Measurements from ENCODE around the gene RP9.

The RP9 gene

DNA sequence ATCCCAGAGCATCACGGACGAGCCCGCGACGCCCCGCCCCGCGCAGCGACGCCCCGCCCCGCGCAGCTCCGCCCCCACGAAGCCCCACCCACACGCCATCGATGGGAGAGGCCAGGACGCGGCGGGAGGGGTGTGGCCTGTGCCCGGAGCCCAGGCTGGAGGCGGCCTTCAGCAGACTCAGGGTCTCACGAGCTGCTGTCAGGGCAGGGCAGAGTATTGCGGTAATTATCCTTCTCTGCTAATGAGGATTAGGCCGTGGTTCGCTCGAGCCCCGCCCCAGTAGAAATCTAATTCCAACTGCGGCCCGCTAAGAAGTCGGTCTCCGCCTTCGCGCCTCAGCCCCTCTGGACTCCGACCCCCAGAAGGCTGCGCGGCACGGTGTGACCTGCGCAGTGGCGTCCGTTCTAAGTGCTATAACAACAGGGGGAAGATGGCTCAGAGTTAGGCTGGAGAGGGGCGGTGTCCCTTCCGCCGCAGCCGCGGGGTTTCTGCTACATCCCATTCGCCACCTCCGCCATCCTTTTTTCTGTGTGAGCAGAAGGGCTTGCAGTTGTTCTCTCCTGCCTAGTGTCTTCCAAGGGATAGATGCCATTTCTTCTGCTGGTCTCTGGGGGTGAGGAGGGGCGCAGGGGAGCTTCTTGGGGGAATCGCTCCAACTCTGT, 46.3 kb downstream of the RP9 start:
- H3K9me3 ChIP-seq (ENCODE audit: control insufficient read depth, insufficient read depth, low read depth, low read length) = peaks cover 17% of the 10 kb centered on the region
- no peaks in the 10 kb centered on the region for H3K36me3 ChIP-seq (ENCODE audit: control insufficient read depth, insufficient read depth, low read length)
- H3K27ac ChIP-seq (ENCODE audit: low read depth, low read length) = peak overlapping the region; percentile 52; the same call in 1 of the 2 replicates
- H3K27me3 ChIP-seq (ENCODE audit: control insufficient read depth, insufficient read depth, low read length) = no peaks in the 10 kb centered on the region
- peak overlapping the region; percentile 86 for H3K4me3 ChIP-seq (ENCODE audit: low read depth, low read length)
- H3K4me1 ChIP-seq (ENCODE audit: control insufficient read depth, insufficient read depth, low read length) = peaks cover 6% of the 10 kb centered on the region; the same call in 1 of the 2 replicates
- peak overlapping the region; percentile 95 for H3K9ac ChIP-seq (ENCODE audit: low read length)

DNA sequence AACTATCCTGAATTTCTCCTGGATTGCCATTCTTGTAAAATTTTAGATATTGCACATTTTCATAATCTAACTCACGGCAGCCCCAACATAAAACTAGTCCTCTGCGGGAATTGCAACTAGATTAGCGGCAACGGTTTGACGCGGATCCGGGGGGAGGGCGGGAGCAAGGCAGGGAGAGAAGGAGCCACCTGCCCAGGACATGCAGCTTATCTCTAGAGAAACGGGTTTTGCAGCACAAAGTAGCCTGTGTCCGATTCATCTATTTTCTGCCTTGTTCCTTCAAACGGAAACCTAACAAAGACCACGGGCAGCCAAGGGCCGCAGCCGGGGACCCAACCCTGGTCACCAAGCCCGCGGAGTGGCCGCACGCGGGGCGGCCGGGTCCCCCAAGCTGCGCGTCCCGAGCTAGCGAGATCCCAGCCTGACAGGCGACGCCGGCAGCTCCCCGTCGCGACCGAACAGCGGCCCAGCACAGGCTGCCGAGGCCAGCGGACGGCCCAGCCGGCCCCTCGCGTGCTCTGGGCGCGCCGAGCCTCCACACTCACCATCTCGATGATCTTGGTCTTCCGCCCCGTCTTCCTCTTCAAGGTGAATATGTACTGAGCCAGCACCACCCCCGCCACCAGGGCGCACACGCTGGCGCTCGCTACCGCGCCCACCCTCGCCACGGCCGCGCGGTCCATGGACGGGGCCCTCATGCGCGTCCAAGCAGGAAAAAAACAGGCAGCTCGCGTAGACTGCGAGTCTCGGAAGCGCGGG, 47.0 kb downstream of the RP9 start, which contains the start of gene NT5C3A:
Gene NT5C3A, minus strand, starts transcription at position 754 of the 759 bp plus-strand sequence. Its CDS starts 71 bp downstream, at position 683.
- Histone ChIP-seq H3K9ac (ENCODE audit: low read length) (peak within 1 kb of the TSS; percentile 95), H3K27me3 (ENCODE audit: control insufficient read depth, insufficient read depth, low read length) (no peaks in the 10 kb centered on the region), H3K9me3 (ENCODE audit: control insufficient read depth, insufficient read depth, low read depth, low read length) (peaks cover 17% of the 10 kb centered on the region), H3K27ac (ENCODE audit: low read depth, low read length) (peak within 1 kb of the TSS; percentile 52; the same call in 1 of the 2 replicates), H3K4me3 (ENCODE audit: low read depth, low read length) (peak within 1 kb of the TSS; percentile 86), H3K4me1 (ENCODE audit: control insufficient read depth, insufficient read depth, low read length) (peaks cover 6% of the 10 kb centered on the region; the same call in 1 of the 2 replicates), H3K36me3 (ENCODE audit: control insufficient read depth, insufficient read depth, low read length) (no peaks in the 10 kb centered on the region)

DNA sequence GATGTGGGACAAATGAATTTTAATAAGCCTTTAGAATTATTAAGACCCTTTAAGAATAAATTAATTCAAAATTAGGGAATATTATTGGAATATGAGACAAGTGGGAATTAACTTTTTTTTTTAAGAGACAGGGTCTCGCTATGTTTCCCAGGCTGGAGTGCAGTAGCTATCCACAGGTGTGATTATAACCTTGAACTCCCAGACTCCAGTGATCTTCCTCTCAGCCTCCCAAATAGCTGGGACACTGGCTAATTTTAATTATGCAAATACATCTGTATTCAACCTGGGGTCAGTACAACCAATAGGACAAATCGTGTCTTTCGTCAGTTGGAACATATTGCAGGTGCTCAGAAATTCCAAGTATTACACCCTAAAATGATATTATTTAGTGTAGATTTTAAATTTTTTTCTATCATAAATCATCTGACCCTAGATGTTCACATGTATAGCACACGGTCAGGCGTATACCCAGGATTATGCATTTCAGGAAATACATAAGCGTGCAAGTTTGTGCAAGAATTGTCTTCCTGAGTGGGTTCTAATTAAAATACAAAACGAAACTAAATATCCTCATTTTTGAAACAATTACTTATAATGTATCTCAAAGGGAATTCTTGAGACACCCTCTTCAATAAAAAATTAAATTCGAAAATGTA, 47.8 kb downstream of the RP9 start:
- Histone ChIP-seq H3K27me3 (ENCODE audit: control insufficient read depth, insufficient read depth, low read length) (no peaks in the 10 kb centered on the region), H3K4me3 (ENCODE audit: low read depth, low read length) (peak overlapping the region; percentile 86), H3K9ac (ENCODE audit: low read length) (no peak overlapping the region), H3K27ac (ENCODE audit: low read depth, low read length) (no peak overlapping the region), H3K36me3 (ENCODE audit: control insufficient read depth, insufficient read depth, low read length) (no peaks in the 10 kb centered on the region; the same call in 1 of the 2 replicates), H3K4me1 (ENCODE audit: control insufficient read depth, insufficient read depth, low read length) (peaks cover 6% of the 10 kb centered on the region; the same call in 1 of the 2 replicates), H3K9me3 (ENCODE audit: control insufficient read depth, insufficient read depth, low read depth, low read length) (peaks cover 9% of the 10 kb centered on the region; the same call in 1 of the 2 replicates)

DNA sequence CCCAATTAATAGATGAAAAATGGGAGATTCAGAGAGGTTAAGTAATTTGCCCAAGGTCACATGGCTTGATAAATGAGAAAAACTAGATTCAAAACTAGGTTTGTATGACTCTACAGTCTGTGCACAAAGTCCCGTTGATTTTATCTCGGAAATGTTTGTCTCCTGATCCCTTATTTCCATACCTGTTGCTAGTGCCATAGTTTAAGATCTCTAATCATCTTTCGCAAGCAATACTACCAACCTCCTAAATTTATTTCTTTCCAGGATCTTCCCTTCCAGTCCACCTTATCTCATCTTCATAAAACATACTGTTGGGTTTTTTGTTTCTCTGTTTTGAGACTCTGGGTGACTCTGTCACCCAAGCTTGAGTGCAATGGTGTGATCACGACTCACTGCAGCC, 49.6 kb downstream of the RP9 start:
- no peak overlapping the region for H3K4me3 ChIP-seq (ENCODE audit: low read depth, low read length)
- no peak overlapping the region for H3K27ac ChIP-seq (ENCODE audit: low read depth, low read length)
- H3K4me1 ChIP-seq (ENCODE audit: control insufficient read depth, insufficient read depth, low read length) = peaks cover 6% of the 10 kb centered on the region; the same call in 1 of the 2 replicates
- no peaks in the 10 kb centered on the region; the same call in 1 of the 2 replicates for H3K36me3 ChIP-seq (ENCODE audit: control insufficient read depth, insufficient read depth, low read length)
- no peaks in the 10 kb centered on the region for H3K27me3 ChIP-seq (ENCODE audit: control insufficient read depth, insufficient read depth, low read length)
- H3K9me3 ChIP-seq (ENCODE audit: control insufficient read depth, insufficient read depth, low read depth, low read length) = no peaks in the 10 kb centered on the region
- H3K9ac ChIP-seq (ENCODE audit: low read length) = no peak overlapping the region

DNA sequence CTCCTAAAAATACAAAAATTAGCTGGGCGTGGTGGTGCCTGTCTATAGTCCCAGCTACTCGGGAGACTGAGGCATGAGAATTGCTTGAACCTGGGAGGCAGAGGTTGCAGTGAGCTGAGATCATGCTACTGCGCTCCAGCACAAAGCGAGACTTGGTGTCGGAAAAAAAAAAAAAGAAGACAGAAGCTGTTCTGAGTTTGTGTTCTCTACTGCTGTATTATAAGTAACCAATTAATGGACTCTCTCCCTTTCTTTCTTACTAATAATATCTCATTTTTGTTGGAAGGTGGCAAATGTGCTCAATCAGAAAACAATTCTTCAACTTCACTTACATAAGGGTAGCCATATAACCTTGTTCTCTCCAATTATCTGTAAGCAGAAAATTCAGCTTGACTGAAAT, 54.0 kb downstream of the RP9 start:
- no peak overlapping the region for H3K4me3 ChIP-seq (ENCODE audit: low read depth, low read length)
- H3K4me1 ChIP-seq (ENCODE audit: control insufficient read depth, insufficient read depth, low read length) = no peaks in the 10 kb centered on the region
- no peak overlapping the region for H3K27ac ChIP-seq (ENCODE audit: low read depth, low read length)
- no peaks in the 10 kb centered on the region for H3K9me3 ChIP-seq (ENCODE audit: control insufficient read depth, insufficient read depth, low read depth, low read length)
- H3K9ac ChIP-seq (ENCODE audit: low read length) = no peak overlapping the region
- H3K27me3 ChIP-seq (ENCODE audit: control insufficient read depth, insufficient read depth, low read length) = no peaks in the 10 kb centered on the region
- no peaks in the 10 kb centered on the region; the same call in 1 of the 2 replicates for H3K36me3 ChIP-seq (ENCODE audit: control insufficient read depth, insufficient read depth, low read length)

DNA sequence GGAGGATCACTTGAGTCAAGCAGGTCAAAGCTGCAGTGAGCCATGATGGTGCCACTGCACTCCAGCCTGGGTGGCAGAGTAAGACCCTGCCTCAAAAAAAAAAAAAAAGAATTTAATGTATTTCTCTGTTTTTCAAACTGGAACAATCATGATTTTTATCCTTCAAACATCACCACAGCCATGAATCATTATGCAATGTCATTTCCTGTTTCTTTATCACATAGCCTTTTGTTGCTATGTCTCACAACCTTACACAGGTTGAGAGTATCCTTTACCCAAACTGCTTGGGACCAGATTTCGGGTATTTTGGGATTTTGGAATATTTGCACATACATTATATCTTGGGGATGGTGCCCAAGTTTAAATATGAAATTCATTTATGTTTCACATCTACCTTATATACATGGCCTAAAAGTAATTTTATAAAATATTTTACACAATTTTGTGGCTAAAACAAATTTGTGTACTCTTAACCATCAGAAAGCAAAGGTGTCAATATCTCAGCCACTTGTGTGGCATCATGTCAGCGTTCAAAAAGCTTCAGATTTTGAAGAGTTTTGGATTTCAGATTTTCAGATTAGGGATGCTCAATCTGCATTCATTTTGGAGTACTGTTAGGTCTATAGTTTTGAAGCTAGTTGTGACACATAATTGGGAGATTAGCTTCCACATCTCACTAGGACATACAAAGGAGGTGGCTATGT, 54.8 kb downstream of the RP9 start:
- Histone ChIP-seq H3K27ac (ENCODE audit: low read depth, low read length) (no peak overlapping the region), H3K4me1 (ENCODE audit: control insufficient read depth, insufficient read depth, low read length) (no peaks in the 10 kb centered on the region), H3K36me3 (ENCODE audit: control insufficient read depth, insufficient read depth, low read length) (no peaks in the 10 kb centered on the region; the same call in 1 of the 2 replicates), H3K27me3 (ENCODE audit: control insufficient read depth, insufficient read depth, low read length) (no peaks in the 10 kb centered on the region), H3K4me3 (ENCODE audit: low read depth, low read length) (no peak overlapping the region), H3K9me3 (ENCODE audit: control insufficient read depth, insufficient read depth, low read depth, low read length) (no peaks in the 10 kb centered on the region), H3K9ac (ENCODE audit: low read length) (no peak overlapping the region)

DNA sequence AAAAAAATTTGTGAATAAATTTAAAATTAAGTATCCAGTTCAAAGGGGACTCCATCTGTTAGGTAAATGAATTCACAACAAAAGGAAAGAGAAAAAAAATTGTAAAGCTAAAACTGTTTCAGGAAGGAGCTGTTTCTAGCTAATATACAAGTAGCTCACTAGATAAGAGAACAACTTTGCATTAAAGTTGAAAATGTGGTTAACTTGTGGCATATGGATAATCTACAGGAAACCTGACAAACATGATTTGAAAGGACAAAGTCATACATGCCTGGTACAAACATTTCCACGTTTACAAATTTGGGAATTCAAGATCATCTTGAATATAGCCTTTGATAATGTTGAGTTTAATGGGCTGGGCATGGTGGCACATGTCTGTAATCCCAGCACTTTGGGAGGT, 55.5 kb downstream of the RP9 start:
- Histone ChIP-seq H3K4me1 (ENCODE audit: control insufficient read depth, insufficient read depth, low read length) (no peaks in the 10 kb centered on the region), H3K9ac (ENCODE audit: low read length) (no peak overlapping the region), H3K36me3 (ENCODE audit: control insufficient read depth, insufficient read depth, low read length) (no peaks in the 10 kb centered on the region; the same call in 1 of the 2 replicates), H3K9me3 (ENCODE audit: control insufficient read depth, insufficient read depth, low read depth, low read length) (no peaks in the 10 kb centered on the region), H3K27me3 (ENCODE audit: control insufficient read depth, insufficient read depth, low read length) (no peaks in the 10 kb centered on the region), H3K27ac (ENCODE audit: low read depth, low read length) (no peak overlapping the region), H3K4me3 (ENCODE audit: low read depth, low read length) (no peak overlapping the region)

DNA sequence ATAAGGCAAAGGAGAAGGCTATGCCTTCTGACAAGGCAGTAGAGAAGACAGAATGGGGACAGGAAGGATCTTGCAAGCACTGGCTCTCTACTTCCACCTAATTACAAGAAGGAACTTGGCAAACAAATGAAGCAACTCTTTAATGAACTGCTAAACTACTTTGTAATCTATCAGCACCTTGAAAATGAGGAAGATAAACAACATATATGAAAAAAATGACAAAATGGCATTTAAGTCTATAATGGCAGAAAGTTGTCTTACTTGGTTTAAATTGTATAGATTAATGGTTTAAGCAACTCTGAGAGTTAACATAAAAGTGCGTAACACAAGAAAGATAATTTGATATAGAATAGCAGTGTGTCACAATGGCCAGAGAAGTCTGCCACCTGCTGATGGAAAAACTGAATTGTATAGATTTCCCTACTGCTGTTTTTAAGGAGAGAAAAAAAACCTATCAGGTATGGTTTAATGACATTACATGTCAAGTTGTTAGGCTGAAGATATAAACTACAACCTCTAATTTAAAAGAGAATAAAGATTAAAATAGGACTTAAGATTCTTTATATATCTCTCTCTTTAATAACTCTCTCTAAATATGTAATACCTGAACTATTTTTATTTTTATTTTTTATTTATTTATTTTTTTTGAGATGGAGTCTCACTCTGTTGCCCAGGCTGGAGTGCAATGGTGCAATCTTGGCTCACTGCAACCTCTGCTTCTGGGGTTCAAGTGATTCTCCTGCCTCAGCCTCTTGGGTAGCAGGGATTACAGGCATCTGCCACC, 58.5 kb downstream of the RP9 start:
- no peak overlapping the region for H3K9ac ChIP-seq (ENCODE audit: low read length)
- no peaks in the 10 kb centered on the region for H3K36me3 ChIP-seq (ENCODE audit: control insufficient read depth, insufficient read depth, low read length)
- no peaks in the 10 kb centered on the region for H3K9me3 ChIP-seq (ENCODE audit: control insufficient read depth, insufficient read depth, low read depth, low read length)
- no peak overlapping the region for H3K4me3 ChIP-seq (ENCODE audit: low read depth, low read length)
- H3K4me1 ChIP-seq (ENCODE audit: control insufficient read depth, insufficient read depth, low read length) = no peaks in the 10 kb centered on the region
- no peaks in the 10 kb centered on the region for H3K27me3 ChIP-seq (ENCODE audit: control insufficient read depth, insufficient read depth, low read length)
- H3K27ac ChIP-seq (ENCODE audit: low read depth, low read length) = no peak overlapping the region

DNA sequence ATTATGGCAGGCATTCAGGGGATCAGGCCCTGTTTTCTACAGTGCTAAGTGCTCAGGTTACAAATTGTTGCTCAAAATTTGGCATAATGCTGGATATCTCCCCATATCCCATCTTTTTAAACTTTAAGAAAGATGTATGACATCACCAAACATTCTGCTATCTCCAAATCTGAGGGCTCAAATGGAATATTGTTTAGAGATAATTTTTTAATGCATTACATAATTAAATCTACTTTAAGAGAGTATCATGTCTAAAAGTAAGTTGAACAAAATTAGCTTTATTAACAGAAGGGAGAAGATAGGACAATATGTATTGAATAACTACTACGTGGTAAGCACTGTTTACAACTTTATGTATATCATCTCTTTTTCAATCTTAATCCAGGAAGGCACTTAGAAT, 60.5 kb downstream of the RP9 start:
- Histone ChIP-seq H3K4me3 (ENCODE audit: low read depth, low read length) (no peak overlapping the region), H3K27me3 (ENCODE audit: control insufficient read depth, insufficient read depth, low read length) (no peaks in the 10 kb centered on the region), H3K27ac (ENCODE audit: low read depth, low read length) (no peak overlapping the region), H3K36me3 (ENCODE audit: control insufficient read depth, insufficient read depth, low read length) (no peaks in the 10 kb centered on the region), H3K9ac (ENCODE audit: low read length) (no peak overlapping the region), H3K9me3 (ENCODE audit: control insufficient read depth, insufficient read depth, low read depth, low read length) (no peaks in the 10 kb centered on the region), H3K4me1 (ENCODE audit: control insufficient read depth, insufficient read depth, low read length) (no peaks in the 10 kb centered on the region)

DNA sequence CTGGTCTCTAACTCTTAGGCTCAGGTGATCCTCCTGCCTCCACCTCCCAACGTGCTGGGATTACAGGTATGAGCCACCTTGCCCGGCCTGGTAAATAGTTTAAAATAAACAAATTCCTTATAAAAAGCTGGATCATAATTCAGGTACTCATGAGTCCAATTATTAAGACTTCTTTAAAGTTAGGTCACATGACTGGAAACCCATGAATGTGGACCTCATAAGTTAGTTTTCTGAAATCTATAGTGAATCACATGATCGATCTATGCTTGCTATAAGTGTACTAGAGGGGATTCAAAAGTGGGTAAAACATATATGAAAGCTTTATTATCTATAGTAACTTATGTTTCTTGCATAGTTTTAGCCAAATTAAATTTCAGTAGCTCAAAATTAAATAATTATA, 60.9 kb downstream of the RP9 start:
- Histone ChIP-seq H3K36me3 (ENCODE audit: control insufficient read depth, insufficient read depth, low read length) (no peaks in the 10 kb centered on the region), H3K9ac (ENCODE audit: low read length) (no peak overlapping the region), H3K4me1 (ENCODE audit: control insufficient read depth, insufficient read depth, low read length) (no peaks in the 10 kb centered on the region), H3K9me3 (ENCODE audit: control insufficient read depth, insufficient read depth, low read depth, low read length) (no peaks in the 10 kb centered on the region), H3K27me3 (ENCODE audit: control insufficient read depth, insufficient read depth, low read length) (no peaks in the 10 kb centered on the region), H3K27ac (ENCODE audit: low read depth, low read length) (no peak overlapping the region), H3K4me3 (ENCODE audit: low read depth, low read length) (no peak overlapping the region)
